GM21825 (cell line): ENCODE measurements around the gene SHC4.

Experiments used
- ATAC-seq: cut with Tn5 transposase; IDR thresholded peaks from one replicate; pipeline ENCODE4 v1.9.1; 2021; ENCODE audit warnings: mild to moderate bottlenecking, moderate library complexity; ENCODE audit not compliant: unreplicated experiment

Gene SHC4

GRCh38 chr15:48968066-48968465 is 4.3 kb upstream of the SHC4 start:
- ATAC-seq = no peak

GRCh38 chr15:48967336-48967735 is 3.6 kb upstream of the SHC4 start:
- no peak for ATAC-seq

GRCh38 chr15:48966595-48967301 is 3.0 kb upstream of the SHC4 start:
- peak; percentile 69 for ATAC-seq

- ATAC-seq = no peak
These were observed 2.3 kb upstream of the SHC4 start for GRCh38 chr15:48965972-48966371.

GRCh38 chr15:48964898-48965297 is 1.2 kb upstream of the SHC4 start:
- no peak for ATAC-seq

- no peak for ATAC-seq
These were observed 826 bp downstream of the SHC4 start for GRCh38 chr15:48962662-48963523.

- ATAC-seq = no peak
These were observed 7.8 kb downstream of the SHC4 start for GRCh38 chr15:48955967-48956366.

- ATAC-seq = no peak
These were observed 8.3 kb downstream of the SHC4 start for GRCh38 chr15:48955370-48955769.

- ATAC-seq = no peak
These were observed 9.2 kb downstream of the SHC4 start for GRCh38 chr15:48954538-48954937.

- ATAC-seq = no peak
These were observed 16.9 kb downstream of the SHC4 start for GRCh38 chr15:48946840-48947187.

GRCh38 chr15:48946074-48946839 is 17.5 kb downstream of the SHC4 start:
- ATAC-seq = no peak

- no peak for ATAC-seq
These were observed 18.3 kb downstream of the SHC4 start for GRCh38 chr15:48945386-48945785.

GRCh38 chr15:48941904-48942303 is 21.8 kb downstream of the SHC4 start:
- ATAC-seq = no peak

- ATAC-seq = peak; percentile 84
These were observed 23.2 kb downstream of the SHC4 start for GRCh38 chr15:48940508-48940907.

- no peak for ATAC-seq
These were observed 24.1 kb downstream of the SHC4 start for GRCh38 chr15:48939648-48940047.

- ATAC-seq = no peak
These were observed 25.8 kb downstream of the SHC4 start for GRCh38 chr15:48937886-48938285.

GRCh38 chr15:48936666-48937065 is 27.1 kb downstream of the SHC4 start:
- ATAC-seq = no peak

- ATAC-seq = no peak
These were observed 28.5 kb downstream of the SHC4 start for GRCh38 chr15:48935236-48935635.

- no peak for ATAC-seq
These were observed 33.0 kb downstream of the SHC4 start for GRCh38 chr15:48930735-48931134.

GRCh38 chr15:48929661-48930060 is 34.1 kb downstream of the SHC4 start:
- no peak for ATAC-seq

GRCh38 chr15:48928877-48929538 is 34.7 kb downstream of the SHC4 start:
- no peak for ATAC-seq
